HepG2 (cell line): ENCODE results near the gene SLC25A43. TPM values are rescaled to one million over a fixed set of nuclear protein-coding genes. Genes with fewer than 3 reads are reported as not detected.
A peak's percentile ranks its signal among the peaks of the same experiment; 100 is the strongest.

Experiments
- CC2D1A ChIP-seq: sonication (generic); formaldehyde crosslinking; IDR thresholded peaks from 2 replicates; pipeline ENCODE4 v1.8.1; 2023; ENCODE audit warnings: mild to moderate bottlenecking, missing genetic modification reagents
- DNMT1 ChIP-seq: sonication (generic); formaldehyde crosslinking; IDR thresholded peaks from 2 replicates; pipeline ENCODE4 v1.5.1; 2020; ENCODE audit warnings: mild to moderate bottlenecking, missing genetic modification reagents
- MAFK ChIP-seq, 2 experiments: IDR thresholded peaks in 1 of 2; conservative IDR thresholded peaks in 1 of 2; 2 replicates each; pipeline ENCODE4 v1.6.1; 2011; ENCODE audit warnings: improper control_type of control experiment in 2 of 2, low read length in 2 of 2
- RAD51 ChIP-seq: fragments of 450-650 bp; IDR thresholded peaks from 2 replicates; pipeline ENCODE4 v1.6.1; 2016; ENCODE audit warnings: borderline replicate concordance
- SRSF9 ChIP-seq: fragments of 200-400 bp; formaldehyde crosslinking; IDR thresholded peaks from 2 replicates; pipeline ENCODE4 v1.6.1; 2018; ENCODE audit warnings: borderline replicate concordance, mild to moderate bottlenecking, low read depth, low read length; ENCODE audit not compliant: insufficient read depth, poor library complexity, severe bottlenecking
- STAG1 ChIP-seq: sonication (generic); formaldehyde crosslinking; IDR thresholded peaks from 2 replicates; pipeline ENCODE4 v1.4.0; 2020; ENCODE audit warnings: missing genetic modification reagents
- TFDP1 ChIP-seq: IDR thresholded peaks from 2 replicates; pipeline ENCODE4 v1.6.1; 2016; ENCODE audit warnings: missing compliant biosample characterization, missing genetic modification reagents, borderline replicate concordance
- ZBTB38 ChIP-seq: sonication (generic); formaldehyde crosslinking; IDR thresholded peaks from 2 replicates; pipeline ENCODE4 v1.5.1; 2020; ENCODE audit warnings: mild to moderate bottlenecking, missing genetic modification reagents
- ZFP36 ChIP-seq: fragments of 150-350 bp; IDR thresholded peaks from 2 replicates; pipeline ENCODE4 v1.6.1; 2018; ENCODE audit warnings: borderline replicate concordance, low read length, low read depth; ENCODE audit not compliant: partially characterized antibody
- ZNF274 ChIP-seq: sonication (generic); formaldehyde crosslinking; IDR thresholded peaks from 2 replicates; pipeline ENCODE4 v1.5.1; 2020; ENCODE audit warnings: mild to moderate bottlenecking, missing genetic modification reagents
- ZNF766 ChIP-seq: sonication (generic); formaldehyde crosslinking; IDR thresholded peaks from 2 replicates; pipeline ENCODE4 v1.5.0; 2020; ENCODE audit warnings: missing genetic modification reagents, borderline replicate concordance
- ZNF788 ChIP-seq: sonication (generic); formaldehyde crosslinking; IDR thresholded peaks from 2 replicates; pipeline ENCODE4 v1.5.0; 2020; ENCODE audit warnings: mild to moderate bottlenecking, missing genetic modification reagents, borderline replicate concordance
- polyA plus RNA-seq, 8 experiments: library from polyadenylated mRNA; depleted of rRNA in 3 of 8; stranded (reverse) in 7 of 8; unstranded in 1 of 8; fragments of >200 nt; fragmentation: Illumina TruSeq in 4 of 8; extraction: Trizol in 4 of 8; gene quantifications; 2 replicates each; pipeline versions ENCODE4 v1.2.1 to v1.2.3, GENCODE V29; 2011 to 2016; ENCODE audit warnings: low read depth in 4 of 8, missing spikeins in 1 of 8, mixed read lengths in 1 of 8; ENCODE audit not compliant: insufficient read depth in 1 of 8
- total RNA-seq, 5 experiments: library from RNA; depleted of rRNA; stranded (reverse); fragments of >200 nt; fragmentation: Illumina TruSeq; extraction: Trizol; gene quantifications; 2 replicates each; pipeline ENCODE4 v1.2.3, GENCODE V29; 2016; ENCODE audit warnings: low read depth in 1 of 5
- TF ChIP-seq, protein P1 (sequence below): sonication (generic); formaldehyde crosslinking; IDR thresholded peaks from 2 replicates; pipeline ENCODE4 v1.4.0; 2020; ENCODE audit warnings: mild to moderate bottlenecking, missing genetic modification reagents
- TF ChIP-seq, protein P2 (sequence below): sonication (generic); formaldehyde crosslinking; IDR thresholded peaks from 2 replicates; pipeline ENCODE4 v1.8.1; 2023; ENCODE audit warnings: missing genetic modification reagents, inconsistent platforms, borderline replicate concordance

SLC25A43 gene
- total and polyA plus RNA-seq, 2 of the 13 experiments (the other 11 are each of a cell fraction or from before 2014, with no cell fraction given): 5.8 to 13.2 TPM

- TF ChIP-seq, protein P1, sequence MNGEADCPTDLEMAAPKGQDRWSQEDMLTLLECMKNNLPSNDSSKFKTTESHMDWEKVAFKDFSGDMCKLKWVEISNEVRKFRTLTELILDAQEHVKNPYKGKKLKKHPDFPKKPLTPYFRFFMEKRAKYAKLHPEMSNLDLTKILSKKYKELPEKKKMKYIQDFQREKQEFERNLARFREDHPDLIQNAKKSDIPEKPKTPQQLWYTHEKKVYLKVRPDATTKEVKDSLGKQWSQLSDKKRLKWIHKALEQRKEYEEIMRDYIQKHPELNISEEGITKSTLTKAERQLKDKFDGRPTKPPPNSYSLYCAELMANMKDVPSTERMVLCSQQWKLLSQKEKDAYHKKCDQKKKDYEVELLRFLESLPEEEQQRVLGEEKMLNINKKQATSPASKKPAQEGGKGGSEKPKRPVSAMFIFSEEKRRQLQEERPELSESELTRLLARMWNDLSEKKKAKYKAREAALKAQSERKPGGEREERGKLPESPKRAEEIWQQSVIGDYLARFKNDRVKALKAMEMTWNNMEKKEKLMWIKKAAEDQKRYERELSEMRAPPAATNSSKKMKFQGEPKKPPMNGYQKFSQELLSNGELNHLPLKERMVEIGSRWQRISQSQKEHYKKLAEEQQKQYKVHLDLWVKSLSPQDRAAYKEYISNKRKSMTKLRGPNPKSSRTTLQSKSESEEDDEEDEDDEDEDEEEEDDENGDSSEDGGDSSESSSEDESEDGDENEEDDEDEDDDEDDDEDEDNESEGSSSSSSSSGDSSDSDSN (CRISPR knock-in tag): peak; percentile 75; the same call in 1 of the 2 replicates
- TF ChIP-seq ZFP36 (no peak), ZNF274 (no peak), ZBTB38 (CRISPR knock-in tag) (no peak), RAD51 (no peak), MAFK (conservative IDR thresholded peaks at IDR 0.05 in 1 of 2, IDR thresholded peaks at IDR 0.05 in 1 of 2; ENCODE audit: low read length in 2 of 2) (no peak), TFDP1 (CRISPR knock-in tag) (peak; percentile 14; the same call in 1 of the 2 replicates), STAG1 (no peak), ZNF788 (CRISPR knock-in tag) (no peak), SRSF9 (no peak), DNMT1 (no peak), ZNF766 (CRISPR knock-in tag) (no peak), CC2D1A (CRISPR knock-in tag) (no peak)
- TF ChIP-seq, protein P2, sequence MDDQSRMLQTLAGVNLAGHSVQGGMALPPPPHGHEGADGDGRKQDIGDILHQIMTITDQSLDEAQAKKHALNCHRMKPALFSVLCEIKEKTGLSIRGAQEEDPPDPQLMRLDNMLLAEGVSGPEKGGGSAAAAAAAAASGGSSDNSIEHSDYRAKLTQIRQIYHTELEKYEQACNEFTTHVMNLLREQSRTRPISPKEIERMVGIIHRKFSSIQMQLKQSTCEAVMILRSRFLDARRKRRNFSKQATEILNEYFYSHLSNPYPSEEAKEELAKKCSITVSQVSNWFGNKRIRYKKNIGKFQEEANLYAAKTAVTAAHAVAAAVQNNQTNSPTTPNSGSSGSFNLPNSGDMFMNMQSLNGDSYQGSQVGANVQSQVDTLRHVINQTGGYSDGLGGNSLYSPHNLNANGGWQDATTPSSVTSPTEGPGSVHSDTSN: no peak
- TF ChIP-seq, all 625 proteins: peak for 59
Observed at GRCh38 chrX:119398974-119399771, at the start of gene SLC25A43 (continued).
